HG02943 (cell line): ENCODE measurements around the gene DMGDH.

ENCODE experiments used
- ATAC-seq: cut with Tn5 transposase; IDR thresholded peaks from one replicate; pipeline ENCODE4 v1.9.1; 2021; ENCODE audit warnings: mild to moderate bottlenecking, low read depth, moderate library complexity; ENCODE audit not compliant: unreplicated experiment

DMGDH gene

DNA sequence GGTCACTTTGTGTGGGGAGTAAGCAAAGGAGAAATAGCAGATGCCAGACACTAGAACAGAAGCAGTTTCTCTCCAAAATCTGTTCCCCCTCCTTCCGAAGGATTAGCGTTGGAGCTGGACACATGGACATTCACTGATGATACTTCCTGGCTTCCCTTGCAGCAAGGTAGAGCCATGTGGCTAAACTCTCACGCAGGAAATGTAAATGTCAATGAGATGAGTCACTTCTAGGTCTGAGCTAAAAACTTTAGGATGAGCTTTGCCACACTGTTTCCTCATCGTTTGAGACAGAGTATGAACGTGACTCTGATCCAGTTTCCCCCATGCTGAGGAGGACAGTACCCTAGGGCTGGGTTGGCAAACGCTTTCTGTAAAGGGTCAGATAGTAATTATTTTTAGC lies 5.2 kb upstream of the DMGDH start:
- no peak for ATAC-seq

DNA sequence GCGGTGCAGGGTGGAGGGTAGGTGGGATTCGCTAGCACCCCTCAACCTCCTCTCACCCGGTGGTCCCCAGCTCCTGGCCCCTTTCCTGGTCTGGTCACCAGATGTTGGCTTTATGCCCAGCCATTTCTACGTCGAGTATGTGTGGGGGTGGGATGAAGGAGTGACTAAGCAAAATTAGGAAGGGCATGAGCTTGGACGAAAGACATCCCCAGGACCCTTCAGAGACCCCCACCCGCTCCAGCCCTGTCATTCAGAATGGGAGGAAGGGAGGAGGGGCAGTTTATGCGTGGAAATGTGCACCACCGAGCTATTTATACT lies 835 bp upstream of the DMGDH start:
- ATAC-seq = no peak

DNA sequence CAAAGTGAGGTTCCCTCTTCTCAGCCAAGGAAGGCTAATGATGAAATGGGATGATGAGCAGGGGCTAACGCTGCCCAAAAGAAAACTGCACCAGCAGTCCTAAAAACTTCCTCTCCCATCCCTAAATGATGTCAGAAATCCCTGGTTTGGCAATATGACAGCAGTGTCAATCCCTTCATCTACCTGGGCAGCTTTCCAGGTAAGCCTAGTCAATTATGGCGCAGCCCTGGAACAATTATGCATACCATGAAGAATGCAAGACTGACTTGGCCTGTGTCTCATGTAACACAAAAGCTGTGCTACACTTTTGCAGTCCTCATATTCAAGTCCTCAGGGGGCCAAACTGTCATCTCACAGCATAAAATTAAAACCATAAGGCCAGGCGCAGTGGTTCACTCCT lies 7.0 kb downstream of the DMGDH start:
- no peak for ATAC-seq

DNA sequence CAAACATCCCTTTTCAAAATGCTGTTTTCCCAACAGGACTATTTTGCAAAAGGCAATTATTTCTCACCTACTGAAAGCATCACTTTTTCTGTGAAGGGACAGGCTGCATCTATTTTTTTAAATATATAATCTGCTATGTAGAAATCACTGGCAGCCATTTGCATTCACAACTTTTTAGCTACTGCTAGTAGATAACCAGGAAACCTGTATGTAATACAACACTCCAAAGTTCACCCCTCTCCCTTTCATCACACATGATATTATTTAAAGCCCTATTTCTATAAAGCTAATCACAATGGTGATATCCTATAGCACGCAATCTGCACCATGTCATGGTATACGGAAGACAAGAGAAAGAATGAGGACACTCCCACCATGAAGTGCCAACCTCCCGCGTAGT lies 9.8 kb downstream of the DMGDH start:
- ATAC-seq = no peak

DNA sequence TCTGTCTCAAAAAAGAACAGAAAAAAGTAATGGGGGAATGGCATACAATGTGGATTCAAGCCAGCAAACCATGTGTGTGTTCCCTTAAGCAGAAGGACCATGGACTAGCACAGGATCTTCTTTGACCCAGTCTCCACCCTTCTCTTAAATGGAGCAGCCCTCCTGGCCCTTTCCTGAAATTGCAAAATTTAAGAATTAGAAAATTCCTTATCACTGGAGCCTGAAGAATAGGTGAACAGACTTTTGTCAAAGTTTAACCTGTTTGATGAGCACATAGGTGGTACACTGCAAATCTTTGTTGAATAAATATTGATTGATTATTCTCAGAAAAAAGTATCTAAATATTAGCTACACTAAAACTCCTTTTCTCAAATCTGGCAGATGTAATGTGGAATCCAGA lies 12.6 kb downstream of the DMGDH start:
- ATAC-seq = no peak

DNA sequence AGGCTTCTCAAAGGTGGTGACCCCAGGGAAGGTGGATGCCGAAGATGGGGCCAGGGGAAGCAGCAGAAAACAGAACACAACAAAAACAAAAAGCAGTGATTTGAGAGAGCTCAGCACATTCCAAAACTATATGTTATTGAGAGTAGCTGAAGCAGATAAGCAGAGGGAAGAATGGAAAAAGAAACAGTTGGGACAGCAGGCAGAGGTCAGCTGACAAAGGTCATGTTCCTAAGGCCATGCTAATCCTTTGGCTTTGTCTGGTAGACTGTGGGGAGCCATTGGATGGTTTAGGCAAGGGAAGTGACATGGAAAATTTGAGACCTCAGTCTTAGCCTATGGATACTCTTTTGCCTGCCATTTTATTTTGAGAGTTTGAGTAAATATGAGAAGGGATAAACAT lies 14.5 kb downstream of the DMGDH start:
- no peak for ATAC-seq

DNA sequence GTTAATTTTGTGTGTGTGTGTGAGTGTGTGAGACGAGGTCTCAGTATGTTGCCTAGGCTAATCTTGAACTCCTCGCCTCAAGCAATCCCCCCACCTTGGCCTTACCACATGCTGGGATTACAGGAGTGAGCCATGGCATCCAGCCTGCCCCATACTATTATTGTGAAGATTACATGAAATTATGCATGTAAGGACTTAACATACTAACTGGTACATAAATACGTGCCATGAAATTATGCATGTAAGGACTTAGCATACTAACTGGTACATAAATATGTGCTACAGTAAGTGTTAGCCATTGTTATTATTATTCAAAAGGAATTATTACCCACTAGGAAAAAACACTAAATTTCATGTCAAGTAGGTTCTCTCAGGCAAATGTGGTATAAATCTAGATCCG lies 16.2 kb downstream of the DMGDH start:
- no peak for ATAC-seq

DNA sequence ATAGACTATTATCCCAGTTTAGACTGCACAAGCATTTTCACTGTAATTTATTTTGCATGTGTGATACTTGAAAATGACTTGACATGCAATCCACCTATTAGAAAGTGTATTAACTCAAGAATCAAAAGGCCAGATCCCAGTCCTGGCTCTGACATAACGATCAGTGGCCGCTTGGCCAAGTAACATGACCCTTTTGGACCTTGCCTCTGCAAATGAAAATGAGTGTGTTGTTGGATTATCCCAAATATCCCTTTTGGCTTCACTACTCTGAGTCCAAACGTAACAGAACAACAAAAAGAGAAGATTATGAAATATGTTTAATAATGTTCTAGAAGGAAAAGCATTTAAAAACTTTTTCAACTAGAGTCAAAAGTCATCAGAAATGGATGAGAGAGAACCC lies 19.0 kb downstream of the DMGDH start:
- no peak for ATAC-seq

DNA sequence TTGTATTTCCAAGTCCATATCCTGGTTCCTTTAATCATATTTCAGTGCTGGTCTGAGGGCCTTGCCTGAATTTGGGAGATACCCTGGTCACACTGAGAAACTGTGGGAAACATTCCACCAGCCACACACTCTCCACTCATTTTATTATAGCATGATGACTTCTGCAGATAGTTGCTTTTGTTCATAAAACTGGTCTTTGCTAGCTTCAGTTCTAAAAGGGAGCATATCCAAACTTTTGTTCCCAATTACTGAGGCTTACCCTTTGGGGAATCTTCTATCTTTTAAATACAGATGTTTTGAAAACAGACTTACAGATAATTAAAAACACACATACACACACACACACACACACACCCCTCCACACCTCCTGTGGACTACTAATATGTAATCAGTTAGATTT lies 21.0 kb downstream of the DMGDH start:
- ATAC-seq = no peak

DNA sequence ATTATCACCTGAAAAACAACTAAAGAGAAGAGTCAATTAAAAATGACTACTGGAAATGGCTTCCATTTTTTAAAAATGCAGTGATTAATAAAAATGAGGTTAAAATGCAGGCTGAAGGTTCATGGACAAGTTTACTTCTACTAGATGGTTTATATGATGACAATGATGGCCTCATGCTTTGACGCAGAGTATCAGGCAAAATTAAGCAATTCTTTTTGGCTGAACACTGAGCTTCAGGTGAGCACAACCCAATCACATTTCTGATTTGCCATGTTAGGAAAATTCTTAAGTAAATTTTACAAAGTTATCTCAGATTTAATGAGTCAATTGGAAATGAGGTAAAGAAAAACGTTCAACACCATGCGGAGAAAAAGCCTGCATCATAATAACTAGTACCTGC lies 22.3 kb downstream of the DMGDH start:
- ATAC-seq = no peak

DNA sequence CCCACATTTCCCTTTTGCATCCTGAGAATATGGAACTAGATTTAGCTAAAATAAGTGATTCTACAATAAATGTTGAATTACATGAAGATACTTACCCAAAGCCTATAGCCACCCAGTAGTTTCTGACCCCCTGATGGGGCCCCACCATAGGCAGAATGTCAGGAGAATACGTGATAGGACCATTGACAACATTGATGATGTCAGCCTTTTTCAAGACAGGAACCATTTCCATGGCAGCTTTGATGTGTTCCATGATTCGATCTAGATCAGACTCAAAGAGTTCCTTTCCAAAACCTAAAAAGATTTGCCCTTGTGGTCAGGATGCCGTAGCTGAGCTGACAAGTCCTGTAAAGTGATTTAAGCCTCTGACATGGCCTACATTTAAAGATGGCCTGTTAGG lies 27.3 kb downstream of the DMGDH start:
- no peak for ATAC-seq

DNA sequence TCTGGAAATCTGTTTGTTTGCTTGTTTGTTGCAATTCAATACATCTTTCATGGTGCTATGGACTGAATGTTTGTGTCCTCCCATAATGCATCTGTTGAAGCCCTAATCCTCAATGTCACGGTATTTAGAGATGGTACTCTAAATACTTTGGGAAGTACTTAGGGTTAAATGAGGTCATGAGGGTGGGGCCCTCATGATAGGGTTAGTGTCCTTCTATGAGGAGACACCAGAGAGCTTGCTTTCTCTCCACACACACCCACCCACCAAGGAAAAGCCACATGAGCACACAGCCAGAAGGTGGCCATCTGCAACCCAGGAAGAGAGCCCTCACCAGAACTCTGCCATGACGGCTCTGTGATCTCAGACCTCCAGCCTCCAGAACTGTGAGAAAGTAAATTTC lies 32.7 kb downstream of the DMGDH start:
- no peak for ATAC-seq

DNA sequence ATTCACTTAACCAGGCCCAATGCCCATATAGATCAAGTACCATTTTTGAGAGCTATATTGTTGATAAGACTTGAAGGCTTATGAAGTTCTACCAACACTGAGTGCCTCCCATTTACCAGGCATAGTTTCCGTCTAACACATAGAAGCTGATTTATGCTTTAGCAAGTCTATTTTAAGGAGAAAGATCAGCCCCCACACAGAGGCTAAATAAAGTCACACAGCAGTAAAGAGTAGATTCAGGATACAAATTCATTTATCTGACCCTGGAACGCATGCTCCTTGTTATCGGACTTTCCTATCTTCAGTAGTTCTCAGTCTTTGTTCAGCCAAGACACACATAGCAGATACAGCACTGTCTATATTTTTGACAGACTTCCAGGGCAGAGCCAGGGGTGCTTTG lies 34.2 kb downstream of the DMGDH start:
- ATAC-seq = no peak

DNA sequence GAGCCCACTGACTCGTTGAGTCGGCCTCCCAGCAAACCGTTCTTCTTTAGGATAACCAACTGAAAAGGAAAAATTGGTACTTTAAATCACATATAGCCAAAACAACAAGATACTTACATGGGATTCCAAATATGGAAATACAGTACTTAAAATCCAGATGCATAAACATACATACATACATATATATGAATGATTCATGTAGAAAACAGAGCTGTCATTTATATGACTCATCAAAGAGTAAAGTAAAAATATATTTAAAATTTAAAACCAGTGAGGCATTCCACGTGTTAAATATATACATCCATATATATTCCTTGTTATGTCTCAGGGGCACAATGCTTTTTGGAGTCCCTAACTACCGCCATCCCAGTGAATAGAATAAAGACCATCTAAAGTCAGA lies 36.7 kb downstream of the DMGDH start:
- ATAC-seq = no peak

DNA sequence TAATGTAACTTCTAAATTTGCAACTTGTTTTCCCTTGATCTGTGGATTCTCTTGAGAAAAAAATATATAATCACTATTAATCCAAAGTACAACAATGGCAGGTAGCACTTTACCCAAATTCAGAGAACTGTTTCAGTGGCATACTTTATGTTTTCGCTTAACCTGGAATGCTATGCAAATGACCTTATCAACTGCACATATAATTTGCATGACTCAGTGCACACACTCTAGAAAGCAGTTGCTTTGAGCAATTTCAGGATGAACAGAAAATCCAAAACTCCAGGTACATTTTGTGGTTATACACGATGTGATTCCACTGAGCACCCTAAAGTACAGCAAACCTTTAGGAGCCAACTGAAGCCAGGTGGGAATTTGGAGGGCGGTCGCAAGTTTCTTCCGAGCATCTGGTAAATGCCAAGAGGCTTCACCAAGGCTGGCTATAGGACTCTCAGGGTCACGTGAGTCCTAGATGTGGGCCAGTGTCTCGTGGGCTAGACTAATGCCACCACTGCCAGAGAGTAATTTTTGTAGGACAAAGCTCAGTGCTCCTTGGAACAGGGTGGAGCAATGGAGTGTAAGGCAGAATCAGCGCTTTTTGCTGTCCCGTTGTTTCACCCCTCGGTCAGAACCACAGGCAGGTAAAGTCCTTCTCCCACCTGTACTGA lies 37.3 kb downstream of the DMGDH start:
- ATAC-seq = no peak

DNA sequence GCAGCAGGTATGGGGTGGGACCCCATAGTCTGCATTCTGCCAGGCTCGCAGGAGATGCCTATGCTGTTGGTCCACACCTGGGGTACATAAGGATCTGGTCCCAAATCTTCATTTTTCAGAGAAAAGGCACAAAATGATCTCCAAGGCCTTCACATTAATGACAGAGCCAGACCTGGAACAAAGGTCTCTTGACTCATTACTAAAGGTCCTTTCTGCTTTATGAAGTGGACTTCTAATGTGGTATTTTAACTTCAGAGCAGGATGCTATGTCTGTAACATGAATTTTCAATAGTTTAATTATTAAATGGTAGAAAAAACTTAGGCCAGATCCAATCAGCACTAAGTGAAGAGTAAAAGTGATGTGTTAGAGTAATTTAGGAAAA lies 38.0 kb downstream of the DMGDH start:
- ATAC-seq = no peak

DNA sequence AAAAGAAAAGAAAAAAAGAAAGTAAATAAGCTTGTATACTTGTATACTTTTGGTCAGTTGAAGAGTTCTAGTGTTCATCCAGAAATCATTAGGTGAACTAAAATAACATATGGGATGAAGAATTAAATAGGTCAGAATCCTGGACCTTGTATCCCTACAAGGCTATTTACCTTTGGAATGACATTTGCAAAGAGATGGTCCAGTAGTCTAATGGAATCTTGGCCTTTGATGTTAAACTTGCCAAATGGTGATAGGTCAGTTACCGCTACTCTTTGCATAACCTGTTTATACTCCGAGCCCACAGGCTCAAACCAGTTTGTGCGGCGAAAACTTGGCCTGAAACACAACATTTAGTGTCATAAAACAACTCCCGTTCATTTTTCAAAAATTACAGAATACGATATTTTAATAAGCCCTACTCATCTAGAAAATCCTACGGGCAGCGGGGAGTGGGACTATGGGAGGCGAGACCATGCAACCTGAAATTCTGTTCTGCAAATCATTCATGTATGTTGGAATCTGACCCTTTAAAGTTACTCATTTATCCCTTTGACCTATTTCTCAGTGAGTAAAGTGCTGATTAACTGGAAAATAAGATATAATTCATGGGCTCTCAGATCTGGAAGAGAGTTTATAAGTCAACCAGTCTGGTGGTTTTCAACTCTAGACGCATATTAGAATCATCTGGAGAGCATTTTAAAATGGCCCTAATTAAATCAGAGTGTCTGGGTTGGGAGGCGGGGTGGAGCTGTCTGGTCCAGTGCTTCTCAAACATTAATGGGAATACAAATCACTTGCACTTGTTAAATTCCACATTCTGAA lies 38.6 kb downstream of the DMGDH start:
- no peak for ATAC-seq

DNA sequence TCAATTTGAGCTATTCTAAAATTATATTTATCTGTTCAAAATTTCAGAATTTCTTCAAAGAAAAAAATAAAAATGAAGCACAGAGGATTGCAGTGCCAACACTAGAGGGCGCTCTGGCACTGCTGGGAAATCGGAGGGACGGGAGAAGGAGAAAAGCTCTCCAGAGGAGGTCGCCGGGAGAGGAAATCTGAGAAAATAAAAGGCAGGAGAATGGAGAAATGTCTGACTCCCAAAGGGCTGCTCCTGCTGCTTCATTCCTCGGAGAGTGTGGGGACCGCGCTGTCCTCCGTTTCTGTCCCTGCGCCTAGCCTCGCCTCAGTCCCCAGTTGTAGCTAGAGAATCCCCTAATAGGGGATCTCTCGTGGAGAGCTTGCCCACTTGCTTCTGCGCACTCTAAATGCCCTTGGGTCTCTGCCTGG lies 44.4 kb downstream of the DMGDH start:
- ATAC-seq = no peak

DNA sequence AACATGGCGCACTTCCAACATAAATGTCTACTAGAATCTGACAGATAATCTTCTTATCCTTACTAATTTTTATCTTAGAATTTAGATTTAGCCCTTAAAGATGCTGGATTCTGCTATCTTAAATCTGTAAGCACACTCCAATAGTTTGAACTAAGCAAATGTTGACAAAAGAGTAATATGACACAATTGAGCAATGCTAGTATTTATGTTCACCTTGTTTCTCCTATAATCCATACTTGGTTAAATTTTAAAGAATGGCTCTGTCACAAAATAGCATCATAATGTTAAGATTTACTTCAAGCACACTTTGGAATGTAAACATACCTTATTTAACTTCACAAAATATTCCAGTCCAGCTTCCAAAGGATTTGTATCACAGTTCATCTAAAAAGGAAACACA lies 45.5 kb downstream of the DMGDH start:
- ATAC-seq = no peak

DNA sequence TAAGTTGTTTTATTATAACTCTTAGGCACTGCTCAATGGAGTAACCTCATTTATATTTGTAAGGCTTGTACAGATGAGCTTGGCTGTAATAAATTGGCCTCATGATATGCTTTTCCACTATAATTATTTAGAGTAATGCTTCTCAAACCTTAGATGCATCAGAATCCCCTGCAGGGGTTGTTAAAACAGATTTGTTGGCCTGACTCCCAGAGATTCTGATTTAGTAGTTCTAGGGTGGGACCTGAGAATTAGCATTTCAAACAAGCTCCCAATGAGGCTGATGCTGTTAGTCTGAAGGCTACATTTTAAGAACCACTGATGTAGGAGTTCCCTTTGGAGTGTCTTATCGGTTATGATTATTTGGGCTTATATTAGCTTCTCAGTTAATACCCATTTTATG lies 46.1 kb downstream of the DMGDH start:
- no peak for ATAC-seq

DNA sequence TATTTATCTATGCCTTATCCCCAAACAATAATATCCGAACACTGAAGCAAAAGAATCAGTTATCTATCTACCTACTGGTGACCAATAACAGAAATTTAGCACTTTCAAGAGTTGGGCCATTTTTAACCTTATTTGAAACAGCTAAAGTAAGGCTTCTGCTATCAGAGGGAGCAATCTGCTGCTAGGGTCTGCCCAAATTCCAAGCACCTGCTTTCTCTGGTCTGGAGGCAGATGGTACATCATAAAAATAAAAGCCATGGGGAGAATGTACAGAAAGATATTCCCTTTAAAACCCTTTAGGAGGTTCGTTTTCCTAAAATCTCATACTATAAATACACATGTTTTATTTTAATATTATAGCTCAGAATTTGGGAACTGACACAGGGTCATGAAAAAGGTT lies 46.7 kb downstream of the DMGDH start:
- ATAC-seq = no peak

DNA sequence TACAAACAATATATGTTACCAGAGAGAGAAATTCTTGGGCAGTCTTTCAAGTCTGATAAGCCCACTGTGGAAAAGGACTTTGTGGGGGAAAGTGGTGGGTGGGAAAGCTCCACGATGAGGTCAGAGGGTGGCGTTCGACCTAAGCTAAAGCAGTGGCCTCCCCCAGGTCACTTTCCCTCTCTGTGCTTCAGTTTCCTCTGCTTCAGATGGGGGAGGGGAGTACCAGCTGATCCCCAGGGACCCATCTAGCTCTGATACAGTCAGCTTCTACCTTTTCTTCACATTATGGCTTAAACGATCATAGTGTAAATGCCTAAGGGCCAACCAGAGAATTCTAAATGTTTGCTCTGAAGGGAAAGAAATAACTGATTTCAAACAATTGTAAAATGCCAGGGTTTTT lies 47.7 kb downstream of the DMGDH start:
- ATAC-seq = no peak
